ENCODE data around the gene PALLD.
A peak's percentile ranks its signal among the peaks of the same experiment; 100 is the strongest.
"Not testable (repeated sequence)": the region's sequence is repeated elsewhere in the genome, so short reads cannot be mapped to it uniquely, and the experiment has no call there.

Gene PALLD

GRCh38 chr4:168723020-168723419 is 226.2 kb downstream of the PALLD start:
- no peak for TF ChIP-seq CTCF (conservative IDR thresholded peaks at IDR 0.05; ENCODE audit: low read depth, low read length)
- peak; percentile 82 for DNase-seq (ENCODE audit: low read depth)
- H3K4me3 ChIP-seq (ENCODE audit: low read depth, low read length), result no peak overlapping the region

GRCh38 chr4:168723569-168723968 is 226.7 kb downstream of the PALLD start:
- TF ChIP-seq CTCF (conservative IDR thresholded peaks at IDR 0.05; ENCODE audit: low read depth, low read length), result no peak
- no peak overlapping the region for H3K4me3 ChIP-seq (ENCODE audit: low read depth, low read length)
- DNase-seq (ENCODE audit: low read depth), result peak; percentile 34

GRCh38 chr4:168724243-168724642 is 227.4 kb downstream of the PALLD start:
- no peak for DNase-seq (ENCODE audit: low read depth)
- no peak for TF ChIP-seq CTCF (conservative IDR thresholded peaks at IDR 0.05; ENCODE audit: low read depth, low read length)
- H3K4me3 ChIP-seq (ENCODE audit: low read depth, low read length), result no peak overlapping the region

GRCh38 chr4:168724686-168725411 is 228.0 kb downstream of the PALLD start:
- no peak for TF ChIP-seq CTCF (conservative IDR thresholded peaks at IDR 0.05; ENCODE audit: low read depth, low read length)
- peak; percentile 58 for DNase-seq (ENCODE audit: low read depth)

GRCh38 chr4:168725930-168726329 is 229.1 kb downstream of the PALLD start:
- no peak for TF ChIP-seq CTCF (conservative IDR thresholded peaks at IDR 0.05; ENCODE audit: low read depth, low read length)
- no peak for DNase-seq (ENCODE audit: low read depth)
- no peak overlapping the region for H3K4me3 ChIP-seq (ENCODE audit: low read depth, low read length)

More at GRCh38 chr4:168724686-168725411, 228.0 kb downstream of the PALLD start:
- no peak overlapping the region for H3K4me3 ChIP-seq (ENCODE audit: low read depth, low read length)

- not testable (repeated sequence) for H3K4me3 ChIP-seq (ENCODE audit: low read depth, low read length); DNase-seq (ENCODE audit: low read depth)
Measured at GRCh38 chr4:168727181-168727580, 230.3 kb downstream of the PALLD start.

GRCh38 chr4:168731006-168731636 is 234.3 kb downstream of the PALLD start:
- peak; percentile 81 for DNase-seq (ENCODE audit: low read depth)
- no peak overlapping the region for H3K4me3 ChIP-seq (ENCODE audit: low read depth, low read length)
- no peak for TF ChIP-seq CTCF (conservative IDR thresholded peaks at IDR 0.05; ENCODE audit: low read depth, low read length)

Data from choroid plexus epithelial cell (primary cell).